ENCODE measurements around the gene KYNU. TPM values are rescaled to one million over a fixed set of nuclear protein-coding genes. Genes with fewer than 3 reads are reported as not detected.
"Not testable (repeated sequence)": the region's sequence is repeated elsewhere in the genome, so short reads cannot be mapped to it uniquely, and the experiment has no call there.

Gene KYNU
- total RNA-seq, 6 donors from 2014 or later = 9.4 to 45.2 (median 15.6) TPM

DNA sequence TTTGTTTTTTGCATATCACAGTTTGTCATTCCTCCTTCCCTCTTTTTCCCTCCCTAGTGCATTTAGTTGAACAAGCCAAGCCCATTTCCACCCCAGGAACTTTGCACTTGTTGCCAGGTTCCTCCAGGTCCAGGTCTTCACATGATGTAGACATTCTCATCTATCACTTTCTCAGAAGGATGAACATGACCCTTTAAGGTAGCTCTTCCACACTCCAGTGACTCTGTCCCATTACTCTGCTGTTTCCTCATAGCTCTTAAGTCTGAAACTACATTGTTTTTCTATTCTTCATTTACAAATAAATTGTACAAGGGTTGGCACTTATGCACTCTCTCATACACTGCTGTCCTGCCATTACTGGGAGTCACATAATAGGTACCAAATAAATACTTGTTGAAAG, 6.1 kb downstream of the KYNU start:
- DNase-seq (no peak), ATAC-seq (ENCODE audit: low FRiP score in 2 of 2) (no peak)
- Histone ChIP-seq H3K27ac (no peak overlapping the region), H3K27me3 (no peaks in the 10 kb centered on the region), H3K36me3 (no peaks in the 10 kb centered on the region), H3K4me1 (no peaks in the 10 kb centered on the region), H3K4me3 (no peak overlapping the region), H3K9me3 (no peaks in the 10 kb centered on the region)
- TF ChIP-seq, protein P1, sequence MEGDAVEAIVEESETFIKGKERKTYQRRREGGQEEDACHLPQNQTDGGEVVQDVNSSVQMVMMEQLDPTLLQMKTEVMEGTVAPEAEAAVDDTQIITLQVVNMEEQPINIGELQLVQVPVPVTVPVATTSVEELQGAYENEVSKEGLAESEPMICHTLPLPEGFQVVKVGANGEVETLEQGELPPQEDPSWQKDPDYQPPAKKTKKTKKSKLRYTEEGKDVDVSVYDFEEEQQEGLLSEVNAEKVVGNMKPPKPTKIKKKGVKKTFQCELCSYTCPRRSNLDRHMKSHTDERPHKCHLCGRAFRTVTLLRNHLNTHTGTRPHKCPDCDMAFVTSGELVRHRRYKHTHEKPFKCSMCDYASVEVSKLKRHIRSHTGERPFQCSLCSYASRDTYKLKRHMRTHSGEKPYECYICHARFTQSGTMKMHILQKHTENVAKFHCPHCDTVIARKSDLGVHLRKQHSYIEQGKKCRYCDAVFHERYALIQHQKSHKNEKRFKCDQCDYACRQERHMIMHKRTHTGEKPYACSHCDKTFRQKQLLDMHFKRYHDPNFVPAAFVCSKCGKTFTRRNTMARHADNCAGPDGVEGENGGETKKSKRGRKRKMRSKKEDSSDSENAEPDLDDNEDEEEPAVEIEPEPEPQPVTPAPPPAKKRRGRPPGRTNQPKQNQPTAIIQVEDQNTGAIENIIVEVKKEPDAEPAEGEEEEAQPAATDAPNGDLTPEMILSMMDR (IDR thresholded peaks at IDR 0.05) = no peak
- TF ChIP-seq POLR2A (IDR thresholded peaks at IDR 0.05) = no peak
- no peak for TF ChIP-seq EP300 (IDR thresholded peaks at IDR 0.05)
- TF ChIP-seq POLR2AphosphoS5 (IDR thresholded peaks at IDR 0.05) = no peak

GRCh38 chr2:142885543-142885942, 8.1 kb downstream of the KYNU start:
- no peak for DNase-seq
- no peak for ATAC-seq (ENCODE audit: low FRiP score in 2 of 2)
- TF ChIP-seq, protein P1 (IDR thresholded peaks at IDR 0.05) = no peak
- no peak for TF ChIP-seq POLR2AphosphoS5 (IDR thresholded peaks at IDR 0.05)
- Histone ChIP-seq H3K4me1 (no peaks in the 10 kb centered on the region), H3K4me3 (no peak overlapping the region), H3K27me3 (no peaks in the 10 kb centered on the region), H3K36me3 (no peaks in the 10 kb centered on the region), H3K27ac (no peak overlapping the region), H3K9me3 (no peaks in the 10 kb centered on the region)

GRCh38 chr2:142892715-142893114, 15.3 kb downstream of the KYNU start:
- no peak overlapping the region for H3K27ac ChIP-seq
- H3K4me1 ChIP-seq = no peaks in the 10 kb centered on the region
- H3K9me3 ChIP-seq = no peaks in the 10 kb centered on the region
- H3K4me3 ChIP-seq = no peak overlapping the region
- ATAC-seq (ENCODE audit: low FRiP score in 2 of 2) (no peak), DNase-seq (no peak)
- H3K27me3 ChIP-seq = no peaks in the 10 kb centered on the region
- WGBS, 2 donors = 59 to 80% methylated on average over 2 of the region's 2 CpGs
- TF ChIP-seq POLR2AphosphoS5 (IDR thresholded peaks at IDR 0.05) (no peak), EP300 (IDR thresholded peaks at IDR 0.05) (no peak), POLR2A (IDR thresholded peaks at IDR 0.05) (no peak)
- TF ChIP-seq, protein P1 (IDR thresholded peaks at IDR 0.05) = no peak
- no peaks in the 10 kb centered on the region for H3K36me3 ChIP-seq

DNA sequence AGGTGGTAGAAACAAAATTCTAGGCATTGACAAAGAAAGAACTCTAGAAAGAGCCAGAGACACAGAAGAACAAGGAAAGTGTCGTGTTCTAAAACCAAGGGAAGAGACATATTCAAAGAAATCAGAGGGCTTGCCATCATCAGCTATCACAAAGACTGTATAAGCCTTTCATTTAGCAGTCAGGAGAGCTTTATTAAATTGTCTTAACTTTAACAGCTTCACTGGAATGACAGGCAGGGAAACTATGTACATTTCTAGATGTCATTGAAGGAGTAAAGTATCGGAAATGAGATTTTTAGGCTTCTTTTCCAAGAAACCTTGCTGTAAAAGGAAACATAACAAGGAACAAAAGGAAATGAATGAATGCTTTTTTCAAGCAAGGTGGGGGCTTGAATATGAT, 15.8 kb downstream of the KYNU start:
- H3K9me3 ChIP-seq = no peaks in the 10 kb centered on the region
- H3K4me3 ChIP-seq = no peak overlapping the region
- no peak overlapping the region for H3K27ac ChIP-seq
- WGBS, 2 donors = 90 to 96% methylated on average over 2 of the region's 2 CpGs
- ATAC-seq (ENCODE audit: low FRiP score in 2 of 2) (no peak), DNase-seq (no peak)
- H3K27me3 ChIP-seq = no peaks in the 10 kb centered on the region
- H3K36me3 ChIP-seq = no peaks in the 10 kb centered on the region
- TF ChIP-seq, protein P1 (IDR thresholded peaks at IDR 0.05) = no peak
- no peak for TF ChIP-seq POLR2AphosphoS5 (IDR thresholded peaks at IDR 0.05)
- H3K4me1 ChIP-seq = no peaks in the 10 kb centered on the region

DNA sequence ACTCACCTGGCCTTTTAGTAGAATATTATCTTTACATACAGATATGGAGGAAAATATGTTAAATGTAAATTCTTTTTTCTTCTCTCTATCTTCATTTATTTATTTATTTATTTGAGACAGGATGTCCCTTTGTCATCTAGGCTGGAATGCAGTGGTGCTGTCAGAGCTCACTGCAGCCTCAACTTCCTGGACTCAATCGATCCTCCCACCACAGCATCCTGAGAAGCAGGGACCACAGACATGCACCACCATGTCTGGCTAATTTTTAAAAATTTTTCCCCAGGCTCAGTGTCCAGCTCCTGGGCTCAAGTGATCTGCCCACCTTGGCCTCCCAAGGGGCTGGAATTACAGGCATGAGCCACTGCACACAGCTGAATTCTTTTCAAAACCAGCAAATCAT, 20.3 kb downstream of the KYNU start:
- H3K36me3 ChIP-seq = no peaks in the 10 kb centered on the region
- WGBS, 2 donors = 36 to 63% methylated on average over 1 of the region's 1 CpG
- no peak for ATAC-seq (ENCODE audit: low FRiP score in 2 of 2)
- no peaks in the 10 kb centered on the region for H3K9me3 ChIP-seq
- no peak for TF ChIP-seq POLR2A (IDR thresholded peaks at IDR 0.05)
- TF ChIP-seq, protein P1 (IDR thresholded peaks at IDR 0.05) = no peak
- no peak for TF ChIP-seq POLR2AphosphoS5 (IDR thresholded peaks at IDR 0.05)
- TF ChIP-seq EP300 (IDR thresholded peaks at IDR 0.05) = no peak
- no peak overlapping the region for H3K27ac ChIP-seq
- no peaks in the 10 kb centered on the region for H3K4me1 ChIP-seq
- no peak for DNase-seq
- H3K27me3 ChIP-seq = no peaks in the 10 kb centered on the region
- no peak overlapping the region for H3K4me3 ChIP-seq

DNA sequence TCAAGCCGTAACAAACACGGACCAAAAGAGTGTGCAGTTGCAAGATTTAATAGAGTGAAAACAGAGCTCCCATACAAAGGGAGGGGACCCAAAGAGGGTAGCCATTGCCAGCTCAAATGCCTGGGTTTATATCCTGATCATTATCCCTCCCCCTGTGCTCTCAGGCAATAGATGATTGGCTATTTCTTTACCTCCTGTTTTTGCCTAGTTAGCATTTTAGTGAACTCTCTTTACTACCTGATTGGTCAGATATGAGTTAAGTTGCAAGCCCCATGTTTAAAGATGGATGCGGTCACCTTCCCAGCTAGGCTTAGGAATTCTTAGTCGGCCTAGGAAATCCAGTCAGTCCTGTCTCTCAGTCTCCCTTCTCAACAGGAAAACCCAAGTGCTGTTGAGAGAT, 22.9 kb downstream of the KYNU start:
- 89 to 90% methylated on average over 4 of the region's 4 CpGs for WGBS, 2 donors
- not testable (repeated sequence) for H3K27ac ChIP-seq; DNase-seq; H3K4me1 ChIP-seq; ATAC-seq (ENCODE audit: low FRiP score in 2 of 2); H3K4me3 ChIP-seq; H3K9me3 ChIP-seq; H3K27me3 ChIP-seq; H3K36me3 ChIP-seq
